NOMO-1 treated with DMSO at 0.1 percent for 48 hours (cell line): Measurements from ENCODE around the gene BMX.
A peak's percentile ranks its signal among the peaks of the same experiment; 100 is the strongest.

Source experiments
- DNase-seq: peaks from one replicate; lab custom pipeline; 2025; ENCODE audit not compliant: unreplicated experiment; lab: John Stamatoyannopoulos, UW

Gene BMX

GRCh38 chrX:15567886-15568616 is 67.4 kb downstream of the BMX start:
- peak; percentile 15 for DNase-seq

DNA sequence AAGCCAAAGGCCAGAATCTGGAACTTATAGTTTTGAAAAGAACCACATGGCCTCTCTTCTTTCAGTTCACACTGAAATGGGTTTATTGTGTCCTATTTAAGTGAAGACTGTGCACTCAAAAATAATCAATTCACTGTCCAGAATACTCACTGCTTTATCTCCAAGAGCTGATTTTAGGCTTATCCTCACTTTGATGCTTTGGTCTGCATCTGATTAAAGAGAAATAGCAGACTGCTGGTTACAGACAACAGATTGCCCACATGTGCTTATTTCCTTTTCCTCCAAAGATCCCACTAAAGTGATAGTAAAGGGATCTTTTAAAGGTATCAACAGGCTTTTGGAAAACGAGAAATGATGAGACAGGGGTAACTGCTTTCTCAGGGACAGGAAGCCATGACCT is 69.5 kb downstream of the BMX start:
- DNase-seq, result no peak

GRCh38 chrX:15574017-15574416 is 73.4 kb downstream of the BMX start:
- DNase-seq, result no peak

DNA sequence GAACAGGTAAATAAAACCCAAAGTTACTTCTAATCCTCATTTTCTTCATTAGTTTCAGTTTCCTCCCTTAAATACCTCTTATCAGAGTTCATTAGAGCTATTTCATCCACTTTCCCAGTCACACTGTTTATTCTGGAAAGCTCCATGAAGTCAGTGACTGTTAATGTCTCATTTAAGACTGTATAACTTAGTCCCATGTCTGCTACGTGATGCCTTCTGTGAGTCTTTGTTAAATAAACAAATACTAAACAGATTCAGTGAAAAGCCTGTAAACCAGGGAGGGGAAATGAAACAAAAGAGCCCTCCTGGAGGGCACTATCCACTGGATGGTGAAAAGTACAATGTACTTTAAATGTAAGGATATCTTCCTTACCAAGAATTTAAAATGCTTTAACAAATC is 75.4 kb downstream of the BMX start:
- no peak for DNase-seq

DNA sequence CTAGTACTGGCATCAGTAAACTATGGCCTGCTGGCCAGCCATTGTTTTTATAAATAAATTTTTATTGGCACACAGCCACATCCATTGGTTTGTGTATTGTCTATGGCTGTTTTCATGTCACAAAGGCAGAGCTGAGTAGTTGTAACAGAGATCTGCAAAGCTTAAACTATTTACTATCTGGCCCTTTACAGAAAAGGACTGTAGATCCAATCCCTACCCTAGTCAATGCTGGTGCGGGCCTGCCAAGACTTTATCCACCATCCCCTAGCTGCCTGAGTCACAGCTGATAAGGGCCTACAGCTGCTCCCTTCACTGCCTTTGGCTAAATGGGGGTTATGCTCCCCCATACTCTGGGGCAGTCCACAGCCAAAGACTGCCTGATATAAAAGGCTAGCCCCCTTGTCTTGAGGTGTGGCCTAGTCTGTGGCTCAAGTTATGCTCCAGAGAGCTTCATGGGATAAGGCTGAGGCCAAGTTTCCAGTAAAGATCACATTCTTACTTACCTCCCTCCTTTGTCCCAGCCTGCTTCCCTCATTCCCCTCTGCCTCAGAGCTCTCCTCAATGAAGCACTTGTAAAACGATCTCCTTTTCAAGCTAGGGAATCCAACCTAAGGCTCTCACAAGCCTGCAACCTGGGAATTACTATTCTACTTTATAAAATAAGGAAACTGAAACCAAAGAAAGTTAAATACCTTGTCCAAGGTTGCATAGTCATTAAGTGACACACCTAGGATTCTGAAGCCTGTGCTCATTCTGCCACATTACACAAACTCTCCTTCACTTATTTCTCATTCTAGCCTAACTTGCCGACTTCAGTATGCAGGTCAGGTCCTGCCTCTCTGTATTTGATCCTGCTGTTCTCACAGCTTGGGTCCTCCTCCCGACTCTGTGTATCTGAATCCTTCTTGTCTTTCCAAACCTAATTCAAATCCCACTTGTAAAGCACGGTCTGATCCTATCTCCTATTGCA is 79.5 kb downstream of the BMX start:
- no peak for DNase-seq

DNA sequence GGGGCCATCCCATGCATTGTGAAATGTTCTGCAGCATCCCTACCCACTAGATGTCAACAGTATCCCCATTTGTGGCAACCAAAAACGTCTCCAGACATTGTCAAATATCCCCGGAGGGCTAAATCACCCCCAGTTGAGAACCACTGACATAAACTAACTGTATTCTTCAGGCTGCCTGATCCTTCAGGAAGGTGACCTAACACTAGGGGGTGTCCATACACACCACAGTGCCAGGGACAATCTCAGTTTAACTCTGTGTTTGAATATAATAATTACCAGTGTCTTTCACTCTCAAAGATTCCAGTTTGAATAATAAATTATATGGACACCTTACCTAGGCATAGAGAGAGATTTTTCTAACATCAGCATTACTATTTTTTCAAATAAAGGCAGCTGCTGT is 93.8 kb downstream of the BMX start:
- no peak for DNase-seq

GRCh38 chrX:15598026-15598425 is 97.4 kb downstream of the BMX start:
- no peak for DNase-seq

DNA sequence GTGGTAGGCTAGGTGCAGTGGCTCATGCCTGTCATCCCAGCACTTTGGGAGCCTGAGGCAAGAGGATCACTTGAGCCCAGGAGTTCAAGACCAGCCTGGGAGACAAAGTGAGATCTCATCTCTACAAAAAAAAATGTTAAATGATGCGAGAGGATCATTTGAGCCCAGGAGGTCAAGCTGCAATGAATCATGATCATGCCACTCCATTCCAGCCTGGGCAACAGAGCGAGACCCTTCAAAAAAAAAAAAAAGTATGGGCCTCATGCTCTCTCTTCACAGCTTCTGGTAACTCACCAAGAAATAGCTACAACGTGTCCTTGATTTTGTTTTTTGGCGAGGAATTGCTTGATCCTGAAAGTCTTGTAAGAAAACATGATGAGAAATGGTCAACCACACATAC is 98.9 kb downstream of the BMX start:
- no peak for DNase-seq

- no peak for DNase-seq
These were observed 99.4 kb downstream of the BMX start for GRCh38 chrX:15600049-15600448.

- DNase-seq, result no peak
These were observed 100.1 kb downstream of the BMX start, which contains the start of gene ACE2 for GRCh38 chrX:15600745-15601144. ACE2 (minus strand) TSS chrX:15600960; CDS start chrX:15600911, 49 bp downstream.

- DNase-seq, result no peak
These were observed 101.3 kb downstream of the BMX start for GRCh38 chrX:15601932-15602331.

DNA sequence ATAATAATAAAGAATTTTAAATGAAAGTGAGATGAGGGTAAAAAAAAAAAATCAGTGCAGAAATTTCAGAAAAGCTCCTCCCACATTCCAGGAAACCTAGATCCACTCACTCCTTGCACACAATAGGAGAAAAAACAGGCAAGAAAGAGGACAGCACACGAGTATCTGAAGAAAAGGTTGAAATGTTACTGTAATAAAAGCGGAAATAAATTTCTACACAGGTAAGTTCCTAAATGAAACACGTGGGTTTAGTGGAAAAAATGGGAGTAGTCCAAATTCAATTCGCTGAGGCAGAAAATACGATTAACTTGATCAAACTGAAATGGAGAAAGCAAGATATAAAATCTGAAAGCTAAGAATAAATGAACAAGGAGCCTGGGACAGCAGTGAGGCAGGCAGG is 102.2 kb downstream of the BMX start:
- DNase-seq, result no peak

DNA sequence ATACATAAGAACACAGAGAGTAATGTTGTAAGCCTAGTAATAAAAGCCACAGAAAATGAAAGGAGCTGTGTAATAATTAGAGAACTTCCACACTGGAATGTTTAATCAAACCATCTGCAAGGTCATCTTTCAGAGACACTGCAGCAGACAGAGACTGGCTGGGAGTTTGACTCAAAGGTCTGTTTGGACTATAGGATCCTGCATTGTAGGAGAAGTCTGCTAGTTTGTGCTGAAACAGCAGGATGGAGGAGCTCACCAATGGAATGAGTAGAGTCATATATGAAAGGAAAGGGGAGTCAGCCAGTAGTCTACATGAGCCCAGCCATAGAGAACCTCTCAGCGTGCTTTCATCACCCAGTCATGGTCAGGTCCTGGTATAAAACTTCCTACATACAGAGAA is 104.6 kb downstream of the BMX start:
- no peak for DNase-seq
